ENCODE results near the gene NAB2. TPM values are rescaled to one million over a fixed set of nuclear protein-coding genes. Genes with fewer than 3 reads are reported as not detected.
"Not testable (repeated sequence)": the region's sequence is repeated elsewhere in the genome, so short reads cannot be mapped to it uniquely, and the experiment has no call there.

The NAB2 gene
- total RNA-seq, 2 experiments from 2014 or later, result 18.4 to 19.1 TPM

DNA sequence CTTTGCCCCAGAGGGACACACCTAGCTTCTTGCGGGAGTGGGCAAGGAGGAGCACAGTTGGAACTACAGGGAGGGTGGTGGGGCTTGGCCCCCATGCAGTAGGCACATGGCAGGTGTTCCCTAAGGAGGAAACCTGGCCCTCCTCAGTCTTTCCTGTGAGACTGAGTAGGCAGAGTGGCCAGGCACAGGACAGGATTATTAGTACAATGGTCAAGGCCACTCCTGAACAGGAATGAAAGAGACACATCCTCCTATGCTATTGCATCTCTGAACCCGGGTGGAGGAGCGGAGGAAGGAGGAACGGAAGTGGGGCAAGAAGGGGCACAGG is 39.8 kb upstream of the NAB2 start:
- no peaks in the 10 kb centered on the region for H3K9me3 Mint-ChIP-seq
- H3K4me1 Mint-ChIP-seq (ENCODE audit: low read depth), result peaks cover 36% of the 10 kb centered on the region
- H3K27ac Mint-ChIP-seq, result no peak overlapping the region
- H3K36me3 Mint-ChIP-seq (ENCODE audit: low read depth), result peaks cover 12% of the 10 kb centered on the region
- no peaks in the 10 kb centered on the region for H3K27me3 Mint-ChIP-seq (ENCODE audit: low read depth)
- DNase-seq, result no peak
- intact Hi-C loops (cut with micrococcal nuclease), result no loop called here
- no peak overlapping the region for H3K4me3 Mint-ChIP-seq
- CTCF ChIA-PET, result interaction anchor here (1.1 to 1.7 kb wide), 7 partner anchors 8 to 47 kb away, joined by 3 to 9 read pairs (median 5); no protein-coding TSS in a partner anchor

- H3K9me3 Mint-ChIP-seq, result no peaks in the 10 kb centered on the region
- peaks cover 36% of the 10 kb centered on the region for H3K4me1 Mint-ChIP-seq (ENCODE audit: low read depth)
- no peak within 1 kb of the TSS for H3K27ac Mint-ChIP-seq
- CTCF ChIA-PET, result interaction anchor here (1.1 to 2.2 kb wide), 5 partner anchors 9 to 41 kb away, joined by 3 to 11 read pairs (median 6); no protein-coding TSS in a partner anchor
- intact Hi-C loops (cut with micrococcal nuclease), result no loop called here
- H3K36me3 Mint-ChIP-seq (ENCODE audit: low read depth), result peaks cover 15% of the 10 kb centered on the region
- DNase-seq, result no peak
- H3K27me3 Mint-ChIP-seq (ENCODE audit: low read depth), result no peaks in the 10 kb centered on the region
- H3K4me3 Mint-ChIP-seq, result no peak within 1 kb of the TSS
Observed at GRCh38 chr12:57049890-57050289, 39.0 kb upstream of the NAB2 start, which contains the start of gene MYO1A. TSS of gene MYO1A (minus strand) at chr12:57050129. CDS start at chr12:57048323, 1,806 bp downstream.

DNA sequence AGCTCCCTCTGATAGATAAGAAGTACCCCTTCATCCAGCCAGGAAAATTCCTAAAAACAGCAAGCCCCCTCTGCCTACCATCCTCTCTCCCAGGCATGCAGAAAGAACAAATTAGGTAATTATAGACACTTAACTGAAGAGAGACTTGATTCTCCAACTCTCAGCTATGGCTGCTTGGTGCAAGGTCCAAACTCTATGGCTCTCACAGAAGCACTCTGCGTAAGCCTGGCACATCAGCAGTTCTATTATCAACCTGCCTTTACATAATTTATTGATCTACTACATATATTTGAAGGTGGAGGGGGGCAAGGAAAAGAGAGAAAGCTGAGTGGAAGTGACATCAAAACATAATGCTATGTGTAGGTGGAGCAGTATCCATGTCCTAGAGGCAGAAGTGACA is 37.9 kb upstream of the NAB2 start:
- no peak overlapping the region for H3K4me3 Mint-ChIP-seq
- no peak overlapping the region for H3K27ac Mint-ChIP-seq
- no peak for DNase-seq
- no peaks in the 10 kb centered on the region for H3K9me3 Mint-ChIP-seq
- H3K36me3 Mint-ChIP-seq (ENCODE audit: low read depth), result peaks cover 15% of the 10 kb centered on the region
- CTCF ChIA-PET, result interaction anchor here (0.6 to 2.2 kb wide), 6 partner anchors 9 to 43 kb away, joined by 3 to 11 read pairs (median 4); no protein-coding TSS in a partner anchor
- H3K4me1 Mint-ChIP-seq (ENCODE audit: low read depth), result peaks cover 30% of the 10 kb centered on the region
- intact Hi-C loops (cut with micrococcal nuclease), result no loop called here
- no peaks in the 10 kb centered on the region for H3K27me3 Mint-ChIP-seq (ENCODE audit: low read depth)

DNA sequence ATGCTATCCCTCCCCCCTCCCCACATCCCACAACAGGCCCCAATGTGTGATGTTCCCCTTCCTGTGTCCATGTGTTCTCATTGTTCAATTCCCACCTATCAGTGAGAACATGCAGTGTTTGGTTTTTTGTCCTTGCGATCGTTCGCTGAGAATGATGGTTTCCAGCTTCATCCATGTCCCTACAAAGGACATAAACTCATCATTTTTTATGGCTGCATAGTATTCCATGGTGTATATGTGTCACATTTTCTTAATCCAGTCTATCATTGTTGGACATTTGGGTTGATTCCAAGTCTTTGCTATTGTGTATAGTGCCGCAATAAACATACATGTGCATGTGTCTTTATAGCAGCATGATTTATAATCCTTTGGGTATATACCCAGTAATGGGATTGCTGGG is 35.8 kb upstream of the NAB2 start:
- H3K27ac Mint-ChIP-seq; H3K9me3 Mint-ChIP-seq; DNase-seq; H3K27me3 Mint-ChIP-seq (ENCODE audit: low read depth); H3K4me3 Mint-ChIP-seq; intact Hi-C loops (cut with micrococcal nuclease): not testable (repeated sequence)
- CTCF ChIA-PET, result interaction anchor here (0.9 kb wide), 1 partner anchor 44 kb away, joined by 3 read pairs; no protein-coding TSS in a partner anchor
- Mint-ChIP-seq H3K36me3 (ENCODE audit: low read depth) (peaks cover 31% of the 10 kb centered on the region), H3K4me1 (ENCODE audit: low read depth) (peaks cover 16% of the 10 kb centered on the region)

DNA sequence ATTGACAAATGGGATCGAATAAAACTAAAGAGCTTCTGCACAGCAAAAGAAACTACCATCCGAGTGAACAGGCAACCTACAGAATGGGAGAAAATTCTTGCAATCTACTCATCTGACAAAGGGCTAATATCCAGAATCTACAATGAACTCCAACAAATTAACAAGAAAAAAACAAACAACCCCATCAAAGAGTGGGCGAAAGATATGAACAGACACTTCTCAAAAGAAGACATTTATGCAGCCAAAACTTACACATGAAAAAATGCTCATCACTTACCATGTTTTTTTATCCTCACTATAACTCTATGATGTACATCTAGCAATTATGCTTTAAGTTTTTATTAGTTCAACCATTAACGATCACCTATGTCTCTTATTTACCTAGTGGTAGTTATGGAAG is 35.0 kb upstream of the NAB2 start:
- CTCF ChIA-PET; DNase-seq; H3K27ac Mint-ChIP-seq; H3K4me3 Mint-ChIP-seq; intact Hi-C loops (cut with micrococcal nuclease); H3K9me3 Mint-ChIP-seq; H3K27me3 Mint-ChIP-seq (ENCODE audit: low read depth): not testable (repeated sequence)
- H3K4me1 Mint-ChIP-seq (ENCODE audit: low read depth), result peaks cover 19% of the 10 kb centered on the region
- H3K36me3 Mint-ChIP-seq (ENCODE audit: low read depth), result peaks cover 38% of the 10 kb centered on the region

GRCh38 chr12:57055824-57056223 is 33.1 kb upstream of the NAB2 start:
- Mint-ChIP-seq H3K27me3 (ENCODE audit: low read depth) (no peaks in the 10 kb centered on the region), H3K4me1 (ENCODE audit: low read depth) (peaks cover 21% of the 10 kb centered on the region), H3K27ac (no peak overlapping the region), H3K9me3 (no peaks in the 10 kb centered on the region), H3K36me3 (ENCODE audit: low read depth) (peaks cover 52% of the 10 kb centered on the region), H3K4me3 (no peak overlapping the region)
- no peak for DNase-seq
- intact Hi-C loops (cut with micrococcal nuclease), result no loop called here
- CTCF ChIA-PET, result interaction anchor here (11.9 kb wide), 1 partner anchor 48 kb away, joined by 271 read pairs; the partner anchor contains the start of gene ZBTB39

- Mint-ChIP-seq H3K9me3 (no peaks in the 10 kb centered on the region), H3K36me3 (ENCODE audit: low read depth) (peaks cover 59% of the 10 kb centered on the region), H3K4me1 (ENCODE audit: low read depth) (peaks cover 26% of the 10 kb centered on the region), H3K27ac (no peak overlapping the region), H3K27me3 (ENCODE audit: low read depth) (no peaks in the 10 kb centered on the region), H3K4me3 (no peak overlapping the region)
- CTCF ChIA-PET, result interaction anchor here (0.7 to 11.9 kb wide), 5 partner anchors 9 to 54 kb away, joined by 3 to 271 read pairs (median 4); partner anchors contain the start of genes STAT6 and ZBTB39
- intact Hi-C loops (cut with micrococcal nuclease), result no loop called here
- DNase-seq, result no peak
Observed at GRCh38 chr12:57057067-57057751, 31.7 kb upstream of the NAB2 start.

DNA sequence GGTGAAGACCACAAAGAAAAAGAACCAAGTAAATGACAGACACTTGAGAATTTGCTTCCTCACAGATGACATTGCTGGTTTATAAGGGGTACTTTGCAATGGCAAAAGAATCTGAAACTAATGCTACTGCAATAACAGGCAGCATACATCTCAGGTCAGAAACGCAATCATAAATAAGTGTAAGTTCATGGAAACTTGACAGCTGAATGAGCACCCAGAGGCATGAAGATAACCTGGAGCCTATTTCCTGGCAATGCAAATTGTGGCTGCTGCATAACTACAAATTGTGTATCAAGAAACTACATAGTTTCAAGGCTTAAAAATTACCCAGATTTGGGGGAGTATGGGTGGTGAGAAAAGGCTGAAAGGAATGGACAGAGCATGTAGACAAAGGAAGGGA is 30.5 kb upstream of the NAB2 start:
- Mint-ChIP-seq H3K27me3 (ENCODE audit: low read depth) (no peaks in the 10 kb centered on the region), H3K4me3 (no peak overlapping the region), H3K36me3 (ENCODE audit: low read depth) (peaks cover 63% of the 10 kb centered on the region), H3K9me3 (no peaks in the 10 kb centered on the region), H3K27ac (peak overlapping the region; percentile 17), H3K4me1 (ENCODE audit: low read depth) (peaks cover 37% of the 10 kb centered on the region)
- DNase-seq, result no peak
- intact Hi-C loops (cut with micrococcal nuclease), result no loop called here
- CTCF ChIA-PET, result interaction anchor here (1.6 to 11.9 kb wide), 3 partner anchors 24 to 124 kb away, joined by 4 to 271 read pairs (median 88); partner anchors contain the start of gene ZBTB39

GRCh38 chr12:57063991-57064685 is 24.8 kb upstream of the NAB2 start:
- H3K4me1 Mint-ChIP-seq (ENCODE audit: low read depth), result peaks cover 66% of the 10 kb centered on the region
- peak; percentile 81 for DNase-seq
- intact Hi-C loops (cut with micrococcal nuclease), result loop anchor here (1.0 to 5.0 kb wide), 6 partner anchors 14 to 427 kb away; partner anchors contain the start of gene NEMP1
- peak overlapping the region; percentile 68 for H3K4me3 Mint-ChIP-seq
- CTCF ChIA-PET, result interaction anchor here (1.1 to 11.9 kb wide), 10 partner anchors 10 to 60 kb away, joined by 3 to 271 read pairs (median 14); partner anchors contain the start of genes NEMP1, STAT6, TAC3 and ZBTB39
- peak overlapping the region; percentile 96 for H3K27ac Mint-ChIP-seq
- peaks cover 3% of the 10 kb centered on the region for H3K9me3 Mint-ChIP-seq
- H3K36me3 Mint-ChIP-seq (ENCODE audit: low read depth), result peaks cover 64% of the 10 kb centered on the region
- no peaks in the 10 kb centered on the region for H3K27me3 Mint-ChIP-seq (ENCODE audit: low read depth)

DNA sequence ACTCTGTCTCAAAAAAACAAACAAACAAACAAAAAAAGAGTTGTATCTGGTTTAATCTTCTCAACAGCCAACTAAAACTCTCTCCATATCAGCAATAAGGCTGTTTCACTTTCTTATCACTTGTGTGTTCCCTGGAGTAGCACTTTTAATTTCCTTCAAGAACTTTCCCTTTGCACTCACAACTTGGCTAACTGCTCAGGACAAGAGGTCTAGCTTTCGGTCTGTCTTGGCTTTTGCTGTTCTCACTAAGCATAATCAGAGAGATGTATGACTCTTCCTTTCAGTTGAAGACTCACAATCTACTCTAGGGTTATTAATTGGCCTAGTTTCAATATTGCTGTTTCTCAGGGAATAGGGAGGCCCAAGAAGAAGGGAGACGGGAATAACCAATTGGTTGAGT is 22.7 kb upstream of the NAB2 start:
- no peak for DNase-seq
- peak overlapping the region; percentile 96 for H3K27ac Mint-ChIP-seq
- H3K36me3 Mint-ChIP-seq (ENCODE audit: low read depth), result peaks cover 69% of the 10 kb centered on the region
- peaks cover 3% of the 10 kb centered on the region for H3K9me3 Mint-ChIP-seq
- CTCF ChIA-PET, result interaction anchor here (0.6 to 11.9 kb wide), 10 partner anchors 8 to 59 kb away, joined by 3 to 271 read pairs (median 7); partner anchors contain the start of genes NEMP1, STAT6 and ZBTB39
- intact Hi-C loops (cut with micrococcal nuclease), result loop anchor here (5.0 kb wide), 1 partner anchor 176 kb away; no protein-coding TSS in a partner anchor
- no peaks in the 10 kb centered on the region for H3K27me3 Mint-ChIP-seq (ENCODE audit: low read depth)
- H3K4me3 Mint-ChIP-seq, result no peak overlapping the region
- peaks cover 82% of the 10 kb centered on the region for H3K4me1 Mint-ChIP-seq (ENCODE audit: low read depth)

- Mint-ChIP-seq H3K27me3 (ENCODE audit: low read depth) (no peaks in the 10 kb centered on the region), H3K4me1 (ENCODE audit: low read depth) (peaks cover 71% of the 10 kb centered on the region), H3K36me3 (ENCODE audit: low read depth) (peaks cover 64% of the 10 kb centered on the region), H3K4me3 (peak overlapping the region; percentile 23), H3K27ac (peak overlapping the region; percentile 93), H3K9me3 (peaks cover 3% of the 10 kb centered on the region)
- DNase-seq, result peak; percentile 76
- CTCF ChIA-PET, result interaction anchor here (0.6 to 15.2 kb wide), 22 partner anchors 8 to 114 kb away, joined by 3 to 292 read pairs (median 5); partner anchors contain the start of genes NAB2, NEMP1 and STAT6
- intact Hi-C loops (cut with micrococcal nuclease), result loop anchor here (1.0 to 5.0 kb wide), 6 partner anchors 9 to 173 kb away; partner anchors contain the start of gene NEMP1
Observed at GRCh38 chr12:57069523-57069922, 19.4 kb upstream of the NAB2 start.

GRCh38 chr12:57072661-57073060 is 16.3 kb upstream of the NAB2 start:
- peaks cover 60% of the 10 kb centered on the region for H3K36me3 Mint-ChIP-seq (ENCODE audit: low read depth)
- no peaks in the 10 kb centered on the region for H3K9me3 Mint-ChIP-seq
- intact Hi-C loops (cut with micrococcal nuclease), result loop anchor here (10.0 kb wide), 1 partner anchor 738 kb away; the partner anchor contains the start of genes IL23A and PAN2
- H3K4me3 Mint-ChIP-seq, result no peak overlapping the region
- peaks cover 61% of the 10 kb centered on the region for H3K4me1 Mint-ChIP-seq (ENCODE audit: low read depth)
- H3K27me3 Mint-ChIP-seq (ENCODE audit: low read depth), result no peaks in the 10 kb centered on the region
- peak overlapping the region; percentile 14 for H3K27ac Mint-ChIP-seq
- no peak for DNase-seq
- CTCF ChIA-PET, result interaction anchor here (0.6 to 15.2 kb wide), 6 partner anchors 7 to 62 kb away, joined by 3 to 292 read pairs (median 12); partner anchors contain the start of genes NAB2 and STAT6

Measured in activated naive CD4-positive, alpha-beta T cell treated with anti-CD3 and anti-CD28 coated beads for 36 hours (primary cell).